ENCODE data around the gene ZBTB16.

The ZBTB16 gene

DNA sequence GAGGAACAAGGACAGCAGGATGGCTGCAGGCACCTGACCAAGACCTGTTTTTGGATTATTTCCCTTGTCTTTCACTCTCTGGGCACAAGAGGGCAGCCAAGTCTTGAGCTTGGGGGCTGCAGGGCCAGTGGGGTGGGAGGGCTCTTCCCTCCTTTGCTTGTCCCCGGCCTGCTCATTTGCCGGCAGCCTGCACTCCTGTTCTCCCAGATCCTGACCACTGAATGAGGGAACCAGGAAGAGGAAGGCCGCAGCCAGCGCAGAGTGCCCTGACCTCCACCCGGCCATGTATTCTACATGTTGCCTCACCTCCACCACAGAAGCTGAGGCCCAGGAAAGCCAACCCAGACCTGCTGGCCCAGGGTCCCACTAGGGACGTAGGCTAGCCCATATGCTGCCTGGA, 221.2 kb downstream of the ZBTB16 start:
- Histone ChIP-seq H3K9me3 (ENCODE audit: insufficient read depth, low read length, severe bottlenecking) (no peaks in the 10 kb centered on the region), H3K79me2 (ENCODE audit: insufficient read depth, low read length) (no peaks in the 10 kb centered on the region), H3K4me1 (ENCODE audit: insufficient read depth, low read length) (no peaks in the 10 kb centered on the region), H3K4me2 (ENCODE audit: insufficient read depth, low read length) (no peak overlapping the region), H3K9ac (ENCODE audit: low read depth, low read length) (no peak overlapping the region), H3K27me3 (ENCODE audit: insufficient read depth, low read length, poor library complexity) (peaks cover 23% of the 10 kb centered on the region), H3K27ac (ENCODE audit: low read length) (no peak overlapping the region), H3K4me3 (ENCODE audit: low read depth in 1 of 2, low read length in 2 of 2) (no peak overlapping the region), H2AFZ (ENCODE audit: low read depth, low read length) (no peak overlapping the region), H4K20me1 (ENCODE audit: insufficient read depth, low read length) (0 out of 2 replicates have a peak, but pooled peaks cover 2% of the 10 kb centered on the region), H3K36me3 (ENCODE audit: insufficient read depth, low read length) (no peaks in the 10 kb centered on the region)
- DNase-seq (peak; percentile 27), ATAC-seq (ENCODE audit: insufficient read depth, low read depth) (peak; percentile 44; the same call in 1 of the 3 replicates)
- TF ChIP-seq EZH2 (IDR thresholded peaks at IDR 0.05; ENCODE audit: borderline replicate concordance, low read depth, low read length, severe bottlenecking), result no peak
- TF ChIP-seq CTCF (IDR thresholded peaks at IDR 0.05; ENCODE audit: borderline replicate concordance, extremely low read depth, low read length, poor library complexity, severe bottlenecking), result peak; percentile 65

DNA sequence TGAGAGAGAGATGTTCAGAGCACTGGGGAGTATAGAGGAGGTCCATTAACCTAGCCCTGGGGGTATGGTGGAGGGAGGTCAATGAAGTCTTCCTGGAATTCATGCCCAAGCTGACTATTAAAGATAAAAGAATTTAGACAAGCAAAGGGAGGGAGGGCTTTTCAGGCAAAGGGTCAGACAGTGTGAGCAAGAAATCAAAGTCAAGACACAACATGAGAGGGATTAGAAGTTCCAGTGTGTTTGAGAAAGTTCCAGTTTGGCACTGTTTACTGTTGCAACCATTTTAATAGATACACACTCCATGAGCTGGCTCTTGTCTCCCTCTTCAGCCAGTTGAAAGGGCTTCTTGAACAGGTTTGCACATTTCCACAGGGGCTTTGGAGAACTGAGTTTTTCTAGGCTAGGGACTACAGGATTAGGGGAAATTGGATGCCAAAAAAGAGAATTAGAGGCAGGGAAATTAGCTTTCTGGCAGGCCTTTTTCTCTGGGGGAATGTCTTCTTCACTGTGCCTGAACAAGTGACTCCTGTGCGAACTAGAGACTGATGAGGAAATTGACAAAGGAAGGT, 222.0 kb downstream of the ZBTB16 start:
- Histone ChIP-seq H3K9me3 (ENCODE audit: insufficient read depth, low read length, severe bottlenecking) (no peaks in the 10 kb centered on the region), H3K36me3 (ENCODE audit: insufficient read depth, low read length) (no peaks in the 10 kb centered on the region), H4K20me1 (ENCODE audit: insufficient read depth, low read length) (0 out of 2 replicates have a peak, but pooled peaks cover 2% of the 10 kb centered on the region), H3K4me3 (ENCODE audit: low read depth in 1 of 2, low read length in 2 of 2) (no peak overlapping the region), H3K4me1 (ENCODE audit: insufficient read depth, low read length) (no peaks in the 10 kb centered on the region), H3K9ac (ENCODE audit: low read depth, low read length) (no peak overlapping the region), H3K27me3 (ENCODE audit: insufficient read depth, low read length, poor library complexity) (peaks cover 23% of the 10 kb centered on the region), H3K79me2 (ENCODE audit: insufficient read depth, low read length) (no peaks in the 10 kb centered on the region), H3K4me2 (ENCODE audit: insufficient read depth, low read length) (no peak overlapping the region), H2AFZ (ENCODE audit: low read depth, low read length) (no peak overlapping the region), H3K27ac (ENCODE audit: low read length) (no peak overlapping the region)
- TF ChIP-seq CTCF (IDR thresholded peaks at IDR 0.05; ENCODE audit: borderline replicate concordance, extremely low read depth, low read length, poor library complexity, severe bottlenecking) (no peak), EZH2 (IDR thresholded peaks at IDR 0.05; ENCODE audit: borderline replicate concordance, low read depth, low read length, severe bottlenecking) (no peak)
- no peak for ATAC-seq (ENCODE audit: insufficient read depth, low read depth)
- DNase-seq, result no peak

- no peaks in the 10 kb centered on the region for H3K9me3 ChIP-seq (ENCODE audit: insufficient read depth, low read length, severe bottlenecking)
- H3K36me3 ChIP-seq (ENCODE audit: insufficient read depth, low read length), result no peaks in the 10 kb centered on the region
- ATAC-seq (ENCODE audit: insufficient read depth, low read depth), result no peak
- TF ChIP-seq CTCF (IDR thresholded peaks at IDR 0.05; ENCODE audit: borderline replicate concordance, extremely low read depth, low read length, poor library complexity, severe bottlenecking), result no peak
- no peak for TF ChIP-seq EZH2 (IDR thresholded peaks at IDR 0.05; ENCODE audit: borderline replicate concordance, low read depth, low read length, severe bottlenecking)
- H2AFZ ChIP-seq (ENCODE audit: low read depth, low read length), result no peak overlapping the region
- H3K4me3 ChIP-seq (ENCODE audit: low read depth in 1 of 2, low read length in 2 of 2), result no peak overlapping the region
- no peak overlapping the region for H3K9ac ChIP-seq (ENCODE audit: low read depth, low read length)
- no peaks in the 10 kb centered on the region for H3K4me1 ChIP-seq (ENCODE audit: insufficient read depth, low read length)
- H3K27me3 ChIP-seq (ENCODE audit: insufficient read depth, low read length, poor library complexity), result peaks cover 23% of the 10 kb centered on the region
- no peak overlapping the region for H3K4me2 ChIP-seq (ENCODE audit: insufficient read depth, low read length)
- no peaks in the 10 kb centered on the region for H3K79me2 ChIP-seq (ENCODE audit: insufficient read depth, low read length)
- H3K27ac ChIP-seq (ENCODE audit: low read length), result no peak overlapping the region
- no peak for DNase-seq
- 0 out of 2 replicates have a peak, but pooled peaks cover 2% of the 10 kb centered on the region for H4K20me1 ChIP-seq (ENCODE audit: insufficient read depth, low read length)
Observed at GRCh38 chr11:114282488-114282887, 223.0 kb downstream of the ZBTB16 start.

All from DND-41 (cell line).